OCI-LY7 (cell line): ENCODE results near the gene ATP6V0A1.

ENCODE experiments used
- EZH2phosphoT487 ChIP-seq: fragments of 200-600 bp; sonication (generic); IDR thresholded peaks from 2 replicates; pipeline ENCODE4 v1.6.1; 2018; ENCODE audit warnings: low read depth, borderline replicate concordance, mild to moderate bottlenecking, mixed run types, antibody characterized with exemption, low read length, moderate library complexity, mixed read lengths
- TF ChIP-seq, protein P1 (sequence below): fragments of 200-600 bp; sonication (generic); conservative IDR thresholded peaks from 2 replicates; pipeline ENCODE4 v1.5.1; 2014; ENCODE audit warnings: mild to moderate bottlenecking, antibody characterized with exemption, low read length, moderate library complexity, mixed read lengths

- no peak for TF ChIP-seq EZH2phosphoT487
- TF ChIP-seq, protein P1, sequence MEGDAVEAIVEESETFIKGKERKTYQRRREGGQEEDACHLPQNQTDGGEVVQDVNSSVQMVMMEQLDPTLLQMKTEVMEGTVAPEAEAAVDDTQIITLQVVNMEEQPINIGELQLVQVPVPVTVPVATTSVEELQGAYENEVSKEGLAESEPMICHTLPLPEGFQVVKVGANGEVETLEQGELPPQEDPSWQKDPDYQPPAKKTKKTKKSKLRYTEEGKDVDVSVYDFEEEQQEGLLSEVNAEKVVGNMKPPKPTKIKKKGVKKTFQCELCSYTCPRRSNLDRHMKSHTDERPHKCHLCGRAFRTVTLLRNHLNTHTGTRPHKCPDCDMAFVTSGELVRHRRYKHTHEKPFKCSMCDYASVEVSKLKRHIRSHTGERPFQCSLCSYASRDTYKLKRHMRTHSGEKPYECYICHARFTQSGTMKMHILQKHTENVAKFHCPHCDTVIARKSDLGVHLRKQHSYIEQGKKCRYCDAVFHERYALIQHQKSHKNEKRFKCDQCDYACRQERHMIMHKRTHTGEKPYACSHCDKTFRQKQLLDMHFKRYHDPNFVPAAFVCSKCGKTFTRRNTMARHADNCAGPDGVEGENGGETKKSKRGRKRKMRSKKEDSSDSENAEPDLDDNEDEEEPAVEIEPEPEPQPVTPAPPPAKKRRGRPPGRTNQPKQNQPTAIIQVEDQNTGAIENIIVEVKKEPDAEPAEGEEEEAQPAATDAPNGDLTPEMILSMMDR = no peak
These were observed 36.0 kb downstream of the ATP6V0A1 start for GRCh38 chr17:42494673-42495072.
